ENCODE measurements around the gene SESN3. TPM values are rescaled to one million over a fixed set of nuclear protein-coding genes. Genes with fewer than 3 reads are reported as not detected.

SESN3 gene
- total RNA-seq, 1 donor from 2014 or later, result 79.7 TPM

DNA sequence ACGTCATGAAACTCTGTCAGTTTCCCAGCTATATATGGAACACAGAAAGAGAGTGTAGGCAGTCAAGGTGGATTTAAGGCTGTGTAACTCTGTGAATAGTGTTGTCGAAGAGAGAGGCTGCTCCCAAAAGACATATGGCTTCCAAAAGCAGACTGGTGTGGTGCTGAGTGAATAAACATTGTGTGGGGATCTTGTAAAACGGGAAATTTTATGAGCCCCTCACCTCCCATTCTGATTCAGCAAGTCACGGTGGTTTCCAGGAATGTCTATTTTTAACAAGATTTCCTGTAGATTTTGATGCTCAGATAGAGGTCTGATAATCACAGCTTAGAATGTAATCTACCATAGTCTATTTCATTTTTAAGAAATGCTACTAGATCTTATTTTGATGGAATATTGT lies 67.9 kb downstream of the SESN3 start:
- no peak for DNase-seq (ENCODE audit: low spot score, unreplicated experiment)
- Mint-ChIP-seq H3K27ac (no peak overlapping the region), H3K4me1 (ENCODE audit: low read depth) (no peaks in the 10 kb centered on the region), H3K4me3 (ENCODE audit: low read depth) (no peak overlapping the region), H3K9me3 (ENCODE audit: low read depth) (no peaks in the 10 kb centered on the region), H3K27me3 (no peaks in the 10 kb centered on the region), H3K36me3 (ENCODE audit: insufficient read depth) (no peaks in the 10 kb centered on the region)
- TF ChIP-seq, protein P1, sequence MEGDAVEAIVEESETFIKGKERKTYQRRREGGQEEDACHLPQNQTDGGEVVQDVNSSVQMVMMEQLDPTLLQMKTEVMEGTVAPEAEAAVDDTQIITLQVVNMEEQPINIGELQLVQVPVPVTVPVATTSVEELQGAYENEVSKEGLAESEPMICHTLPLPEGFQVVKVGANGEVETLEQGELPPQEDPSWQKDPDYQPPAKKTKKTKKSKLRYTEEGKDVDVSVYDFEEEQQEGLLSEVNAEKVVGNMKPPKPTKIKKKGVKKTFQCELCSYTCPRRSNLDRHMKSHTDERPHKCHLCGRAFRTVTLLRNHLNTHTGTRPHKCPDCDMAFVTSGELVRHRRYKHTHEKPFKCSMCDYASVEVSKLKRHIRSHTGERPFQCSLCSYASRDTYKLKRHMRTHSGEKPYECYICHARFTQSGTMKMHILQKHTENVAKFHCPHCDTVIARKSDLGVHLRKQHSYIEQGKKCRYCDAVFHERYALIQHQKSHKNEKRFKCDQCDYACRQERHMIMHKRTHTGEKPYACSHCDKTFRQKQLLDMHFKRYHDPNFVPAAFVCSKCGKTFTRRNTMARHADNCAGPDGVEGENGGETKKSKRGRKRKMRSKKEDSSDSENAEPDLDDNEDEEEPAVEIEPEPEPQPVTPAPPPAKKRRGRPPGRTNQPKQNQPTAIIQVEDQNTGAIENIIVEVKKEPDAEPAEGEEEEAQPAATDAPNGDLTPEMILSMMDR (IDR thresholded peaks at IDR 0.05; ENCODE audit: unreplicated experiment), result no peak

DNA sequence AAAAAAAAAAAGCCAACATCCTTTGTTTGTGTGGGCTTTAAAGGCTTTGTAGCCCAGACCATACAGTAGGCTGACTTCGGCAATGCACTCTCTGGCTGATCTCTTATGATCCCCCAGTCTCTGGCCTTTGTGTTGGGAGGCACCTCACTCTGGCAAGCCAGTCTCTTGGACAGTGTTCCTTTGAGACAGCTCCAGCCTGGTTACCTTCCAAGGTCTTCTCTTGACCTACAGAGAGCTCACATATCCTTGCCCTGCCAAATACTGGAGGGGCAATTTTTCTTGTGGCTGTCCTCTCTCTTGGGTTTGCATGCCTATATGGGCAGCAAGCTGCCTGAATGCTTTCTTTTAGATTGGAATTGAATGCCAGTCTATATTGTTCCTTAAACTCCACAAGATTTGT lies 69.8 kb downstream of the SESN3 start:
- Mint-ChIP-seq H3K4me1 (ENCODE audit: low read depth) (no peaks in the 10 kb centered on the region), H3K27me3 (no peaks in the 10 kb centered on the region), H3K27ac (no peak overlapping the region), H3K36me3 (ENCODE audit: insufficient read depth) (no peaks in the 10 kb centered on the region), H3K9me3 (ENCODE audit: low read depth) (no peaks in the 10 kb centered on the region), H3K4me3 (ENCODE audit: low read depth) (no peak overlapping the region)
- TF ChIP-seq, protein P1 (IDR thresholded peaks at IDR 0.05; ENCODE audit: unreplicated experiment), result no peak
- DNase-seq (ENCODE audit: low spot score, unreplicated experiment), result no peak

DNA sequence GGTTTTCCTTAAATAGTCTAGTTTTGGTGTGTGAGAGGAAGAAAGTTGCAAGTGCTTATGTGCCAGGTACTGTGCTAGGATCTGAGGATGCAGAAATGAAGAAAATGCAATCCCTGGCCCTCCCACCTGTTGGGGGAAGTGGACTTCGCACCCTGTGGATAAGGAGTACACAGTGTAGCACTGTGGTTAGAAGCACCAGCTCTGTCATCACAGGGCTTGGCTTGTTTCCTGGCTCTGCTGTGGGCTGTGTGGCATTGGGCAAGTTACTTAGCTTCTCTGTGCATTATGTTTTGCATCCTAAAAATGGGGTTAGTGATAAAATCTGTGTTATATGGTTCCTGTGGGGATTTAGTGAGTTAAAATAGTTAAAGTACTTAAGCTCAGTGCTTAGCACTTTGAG lies 73.2 kb downstream of the SESN3 start:
- no peaks in the 10 kb centered on the region for H3K36me3 Mint-ChIP-seq (ENCODE audit: insufficient read depth)
- no peaks in the 10 kb centered on the region for H3K27me3 Mint-ChIP-seq

DNA sequence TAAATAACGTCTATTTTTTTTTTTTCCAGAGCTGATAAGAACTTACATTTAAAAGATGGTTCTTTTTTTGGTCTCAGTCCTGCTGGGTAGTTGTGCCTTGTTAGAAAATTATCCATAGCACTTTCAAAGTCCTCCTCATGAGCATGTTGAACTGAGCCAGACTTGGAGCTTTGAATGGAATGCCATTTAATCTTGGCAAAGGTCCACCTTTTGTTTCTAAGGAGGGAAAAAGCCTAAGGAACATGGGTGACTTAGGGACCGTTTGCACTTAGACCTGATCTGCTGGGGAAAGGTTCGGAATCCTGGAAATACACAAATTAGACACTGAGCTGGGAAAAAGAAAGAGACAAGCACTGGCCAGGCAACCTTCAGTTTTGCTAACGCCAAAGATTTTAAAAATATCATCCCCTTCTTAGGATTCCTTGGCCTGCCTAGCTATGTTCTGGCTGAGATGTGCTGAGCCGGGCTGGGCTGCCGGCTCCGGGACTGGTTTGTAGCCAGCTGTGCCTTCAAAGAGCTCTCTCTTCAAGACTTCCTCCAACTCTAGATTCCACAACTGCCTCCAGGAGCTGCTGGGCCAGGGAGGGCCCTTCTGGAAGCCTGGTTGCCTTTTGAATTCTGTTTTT lies 74.0 kb downstream of the SESN3 start:
- Mint-ChIP-seq H3K9me3 (ENCODE audit: low read depth) (no peaks in the 10 kb centered on the region), H3K27me3 (no peaks in the 10 kb centered on the region), H3K4me3 (ENCODE audit: low read depth) (no peak overlapping the region), H3K27ac (peak overlapping the region; percentile 1), H3K4me1 (ENCODE audit: low read depth) (peaks cover 1% of the 10 kb centered on the region), H3K36me3 (ENCODE audit: insufficient read depth) (no peaks in the 10 kb centered on the region)
- DNase-seq (ENCODE audit: low spot score, unreplicated experiment), result no peak
- TF ChIP-seq, protein P1 (IDR thresholded peaks at IDR 0.05; ENCODE audit: unreplicated experiment), result no peak

More for the DNA sequence above, 73.2 kb downstream of the SESN3 start:
- TF ChIP-seq, protein P1 (IDR thresholded peaks at IDR 0.05; ENCODE audit: unreplicated experiment), result no peak
- Mint-ChIP-seq H3K4me1 (ENCODE audit: low read depth) (peaks cover 1% of the 10 kb centered on the region), H3K4me3 (ENCODE audit: low read depth) (no peak overlapping the region), H3K27ac (no peak overlapping the region), H3K9me3 (ENCODE audit: low read depth) (no peaks in the 10 kb centered on the region)
- no peak for DNase-seq (ENCODE audit: low spot score, unreplicated experiment)

DNA sequence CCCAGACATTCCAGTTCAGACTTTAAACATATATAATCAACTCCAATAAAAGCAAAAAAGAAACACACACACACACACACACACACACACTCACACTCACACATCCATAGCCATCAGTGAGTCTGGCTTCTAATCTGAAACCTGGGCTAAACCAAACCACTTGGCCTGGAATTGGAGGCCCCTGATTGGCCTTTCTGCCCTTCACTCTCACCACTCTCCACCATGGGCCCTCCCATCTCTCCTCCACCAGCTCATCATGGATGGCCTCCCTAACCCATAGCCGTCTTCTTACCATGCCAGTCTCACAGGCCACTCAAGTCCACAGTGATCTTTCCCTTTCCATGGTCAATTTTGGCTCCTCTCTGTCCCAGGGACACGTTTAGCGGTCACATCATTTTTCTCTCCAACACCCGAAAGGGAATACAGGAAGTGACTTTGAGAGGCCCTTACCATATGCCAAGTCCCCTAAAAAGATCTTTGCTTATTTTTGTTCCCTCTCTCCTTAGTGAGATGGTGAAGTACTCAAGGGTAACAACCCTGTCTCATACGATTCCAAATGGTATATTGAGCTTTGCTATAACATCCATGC lies 74.8 kb downstream of the SESN3 start:
- no peak overlapping the region for H3K27ac Mint-ChIP-seq
- no peaks in the 10 kb centered on the region for H3K36me3 Mint-ChIP-seq (ENCODE audit: insufficient read depth)
- DNase-seq (ENCODE audit: low spot score, unreplicated experiment), result no peak
- TF ChIP-seq, protein P1 (IDR thresholded peaks at IDR 0.05; ENCODE audit: unreplicated experiment), result no peak
- no peaks in the 10 kb centered on the region for H3K27me3 Mint-ChIP-seq
- H3K4me1 Mint-ChIP-seq (ENCODE audit: low read depth), result peaks cover 6% of the 10 kb centered on the region
- H3K4me3 Mint-ChIP-seq (ENCODE audit: low read depth), result no peak overlapping the region
- no peaks in the 10 kb centered on the region for H3K9me3 Mint-ChIP-seq (ENCODE audit: low read depth)
